ACC112 (cell line): ENCODE data around the gene TRMT1L.

Experiments used
- H2AFZ ChIP-seq: fragments of 200-600 bp; sonication (generic); one replicate; pipeline ENCODE4 v1.6.0; 2017; ENCODE audit warnings: antibody characterized with exemption, low read length; ENCODE audit not compliant: unreplicated experiment
- H3K27ac ChIP-seq: fragments of 200-600 bp; sonication (generic); 2 replicates; pipeline ENCODE4 v1.5.1; 2014; ENCODE audit warnings: low read depth, mild to moderate bottlenecking, antibody characterized with exemption, low read length, moderate library complexity
- H3K27me3 ChIP-seq: fragments of 200-600 bp; sonication (generic); 2 replicates; pipeline ENCODE4 v1.6.1; 2014; ENCODE audit warnings: mild to moderate bottlenecking, antibody characterized with exemption, low read length, moderate library complexity, mixed read lengths; ENCODE audit not compliant: insufficient read depth
- H3K36me3 ChIP-seq: fragments of 200-600 bp; sonication (generic); 2 replicates; pipeline ENCODE4 v1.6.1; 2016; ENCODE audit warnings: mild to moderate bottlenecking, antibody characterized with exemption, low read length, moderate library complexity, mixed read lengths; ENCODE audit not compliant: insufficient read depth
- H3K4me1 ChIP-seq: fragments of 200-600 bp; sonication (generic); one replicate; pipeline ENCODE4 v1.6.1; 2016; ENCODE audit warnings: low read length, mixed read lengths; ENCODE audit not compliant: insufficient read depth, unreplicated experiment, control insufficient read depth
- H3K4me3 ChIP-seq: fragments of 200-600 bp; sonication (generic); 2 replicates; pipeline ENCODE4 v1.5.1; 2014; ENCODE audit warnings: mild to moderate bottlenecking, low read depth, low read length
- H3K79me2 ChIP-seq: fragments of 200-600 bp; sonication (generic); one replicate; pipeline ENCODE4 v1.6.0; 2016; ENCODE audit warnings: low read length; ENCODE audit not compliant: control insufficient read depth, unreplicated experiment, insufficient read depth

The TRMT1L gene

GRCh38 chr1:185112356-185112755 lies 44.4 kb downstream of the TRMT1L start:
- no peak overlapping the region for H2AFZ ChIP-seq
- H3K27ac ChIP-seq = no peak overlapping the region
- no peaks in the 10 kb centered on the region for H3K79me2 ChIP-seq
- H3K27me3 ChIP-seq = no peaks in the 10 kb centered on the region
- no peaks in the 10 kb centered on the region for H3K36me3 ChIP-seq
- no peaks in the 10 kb centered on the region for H3K4me1 ChIP-seq
- H3K4me3 ChIP-seq = no peak overlapping the region

- Histone ChIP-seq H3K79me2 (no peaks in the 10 kb centered on the region), H3K4me3 (no peak overlapping the region), H3K27ac (no peak overlapping the region), H2AFZ (no peak overlapping the region), H3K36me3 (no peaks in the 10 kb centered on the region), H3K4me1 (no peaks in the 10 kb centered on the region), H3K27me3 (no peaks in the 10 kb centered on the region)
These were observed 44.9 kb downstream of the TRMT1L start for GRCh38 chr1:185111873-185112272.

GRCh38 chr1:185110145-185110544 lies 46.6 kb downstream of the TRMT1L start:
- Histone ChIP-seq H3K79me2 (no peaks in the 10 kb centered on the region), H2AFZ (no peak overlapping the region), H3K4me3 (no peak overlapping the region), H3K27me3 (no peaks in the 10 kb centered on the region), H3K27ac (no peak overlapping the region), H3K4me1 (no peaks in the 10 kb centered on the region), H3K36me3 (no peaks in the 10 kb centered on the region)

- H3K4me1 ChIP-seq = no peaks in the 10 kb centered on the region
- no peak overlapping the region for H2AFZ ChIP-seq
These were observed 48.4 kb downstream of the TRMT1L start for GRCh38 chr1:185108321-185108720.

GRCh38 chr1:185105121-185105520 lies 51.6 kb downstream of the TRMT1L start:
- Histone ChIP-seq H2AFZ (no peak overlapping the region), H3K4me1 (no peaks in the 10 kb centered on the region), H3K79me2 (no peaks in the 10 kb centered on the region), H3K4me3 (no peak overlapping the region), H3K27ac (no peak overlapping the region), H3K36me3 (peaks cover 15% of the 10 kb centered on the region; the same call in 1 of the 2 replicates), H3K27me3 (no peaks in the 10 kb centered on the region)

More at GRCh38 chr1:185108321-185108720, 48.4 kb downstream of the TRMT1L start:
- no peak overlapping the region for H3K4me3 ChIP-seq
- no peak overlapping the region for H3K27ac ChIP-seq
- peaks cover 8% of the 10 kb centered on the region; the same call in 1 of the 2 replicates for H3K36me3 ChIP-seq
- no peaks in the 10 kb centered on the region for H3K27me3 ChIP-seq
- H3K79me2 ChIP-seq = no peaks in the 10 kb centered on the region

- Histone ChIP-seq H3K27ac (no peak overlapping the region), H3K4me1 (no peaks in the 10 kb centered on the region), H3K36me3 (peaks cover 15% of the 10 kb centered on the region; the same call in 1 of the 2 replicates)
These were observed 52.7 kb downstream of the TRMT1L start for GRCh38 chr1:185104083-185104482.

GRCh38 chr1:185096531-185096930 lies 60.2 kb downstream of the TRMT1L start:
- no peaks in the 10 kb centered on the region for H3K4me1 ChIP-seq
- H3K27ac ChIP-seq = no peak overlapping the region
- H3K27me3 ChIP-seq = no peaks in the 10 kb centered on the region
- no peak overlapping the region for H3K4me3 ChIP-seq
- H3K79me2 ChIP-seq = no peaks in the 10 kb centered on the region
- no peak overlapping the region for H2AFZ ChIP-seq
- peaks cover 7% of the 10 kb centered on the region; the same call in 1 of the 2 replicates for H3K36me3 ChIP-seq

More at GRCh38 chr1:185104083-185104482, 52.7 kb downstream of the TRMT1L start:
- Histone ChIP-seq H3K79me2 (no peaks in the 10 kb centered on the region), H2AFZ (no peak overlapping the region), H3K4me3 (no peak overlapping the region), H3K27me3 (no peaks in the 10 kb centered on the region)

- H3K79me2 ChIP-seq = no peaks in the 10 kb centered on the region
- no peaks in the 10 kb centered on the region for H3K27me3 ChIP-seq
- no peaks in the 10 kb centered on the region for H3K4me1 ChIP-seq
- no peak overlapping the region for H3K27ac ChIP-seq
- no peak overlapping the region for H2AFZ ChIP-seq
- H3K36me3 ChIP-seq = no peaks in the 10 kb centered on the region
- no peak overlapping the region for H3K4me3 ChIP-seq
These were observed 62.0 kb downstream of the TRMT1L start for GRCh38 chr1:185094761-185095160.

- Histone ChIP-seq H2AFZ (no peak overlapping the region), H3K27me3 (no peaks in the 10 kb centered on the region), H3K4me3 (no peak overlapping the region), H3K27ac (no peak overlapping the region), H3K79me2 (peaks cover 3% of the 10 kb centered on the region), H3K4me1 (no peaks in the 10 kb centered on the region), H3K36me3 (no peaks in the 10 kb centered on the region)
These were observed 65.3 kb downstream of the TRMT1L start for GRCh38 chr1:185091480-185091879.

GRCh38 chr1:185087746-185088145 lies 69.0 kb downstream of the TRMT1L start:
- Histone ChIP-seq H3K4me3 (no peak overlapping the region), H3K27ac (no peak overlapping the region), H2AFZ (no peak overlapping the region), H3K79me2 (peaks cover 13% of the 10 kb centered on the region), H3K4me1 (no peaks in the 10 kb centered on the region), H3K36me3 (no peaks in the 10 kb centered on the region), H3K27me3 (no peaks in the 10 kb centered on the region)

GRCh38 chr1:185087101-185087500 lies 69.7 kb downstream of the TRMT1L start:
- Histone ChIP-seq H3K4me1 (no peaks in the 10 kb centered on the region), H3K4me3 (no peak overlapping the region), H3K36me3 (no peaks in the 10 kb centered on the region), H2AFZ (no peak overlapping the region), H3K27ac (no peak overlapping the region), H3K27me3 (no peaks in the 10 kb centered on the region), H3K79me2 (peaks cover 13% of the 10 kb centered on the region)
